HL-60 (cell line): Measurements from ENCODE around the gene SECTM1.
A peak's percentile ranks its signal among the peaks of the same experiment; 100 is the strongest.
"Not testable (repeated sequence)": the region's sequence is repeated elsewhere in the genome, so short reads cannot be mapped to it uniquely, and the experiment has no call there.

Source experiments
- DNase-seq, 2 experiments: peaks; one replicate each; pipeline ENCODE4 v3.0.0-alpha.2; 2010 to 2020; ENCODE audit warnings: low read depth in 1 of 2, low spot score in 1 of 2
- H3K27ac ChIP-seq: fragments of 250-450 bp; sonication (Bioruptor Pico); replicated peaks from 2 replicates; pipeline ENCODE4 v1.5.1; 2020; ENCODE audit warnings: mild to moderate bottlenecking, moderate library complexity
- H3K27me3 ChIP-seq: fragments of 250-450 bp; sonication (Bioruptor Pico); 2 replicates; pipeline ENCODE4 v1.5.1; 2021; ENCODE audit warnings: mild to moderate bottlenecking, moderate library complexity; ENCODE audit not compliant: insufficient read depth, poor library complexity, severe bottlenecking
- H3K4me3 ChIP-seq: replicated peaks from 2 replicates; pipeline ENCODE4 v1.5.1; 2011; ENCODE audit warnings: mild to moderate bottlenecking, control low read depth, low read length; ENCODE audit not compliant: insufficient read depth
- CTCF ChIP-seq: IDR thresholded peaks from one replicate; pipeline ENCODE4 v1.5.1; 2011; ENCODE audit warnings: low read length, control low read depth, inconsistent platforms; ENCODE audit not compliant: insufficient read depth
- GABPA ChIP-seq: IDR thresholded peaks from 2 replicates; pipeline ENCODE4 v1.6.1; 2012; ENCODE audit warnings: low read depth
- POLR2AphosphoS5 ChIP-seq: IDR thresholded peaks from 2 replicates; pipeline ENCODE4 v1.6.1; 2012; ENCODE audit warnings: low read depth
- SPI1 ChIP-seq: IDR thresholded peaks from 2 replicates; pipeline ENCODE4 v1.6.1; 2012; ENCODE audit warnings: low read depth, mild to moderate bottlenecking, borderline replicate concordance
- TF ChIP-seq, protein P1 (sequence below): IDR thresholded peaks from 2 replicates; pipeline ENCODE4 v1.6.1; 2012; ENCODE audit warnings: low read depth; ENCODE audit not compliant: insufficient replicate concordance

Gene SECTM1

GRCh38 chr17:82373731-82374625 lies 40.4 kb upstream of the SECTM1 start:
- Histone ChIP-seq H3K4me3 (no peak overlapping the region), H3K27ac (no peak overlapping the region), H3K27me3 (peaks cover 42% of the 10 kb centered on the region)
- TF ChIP-seq, protein P1, sequence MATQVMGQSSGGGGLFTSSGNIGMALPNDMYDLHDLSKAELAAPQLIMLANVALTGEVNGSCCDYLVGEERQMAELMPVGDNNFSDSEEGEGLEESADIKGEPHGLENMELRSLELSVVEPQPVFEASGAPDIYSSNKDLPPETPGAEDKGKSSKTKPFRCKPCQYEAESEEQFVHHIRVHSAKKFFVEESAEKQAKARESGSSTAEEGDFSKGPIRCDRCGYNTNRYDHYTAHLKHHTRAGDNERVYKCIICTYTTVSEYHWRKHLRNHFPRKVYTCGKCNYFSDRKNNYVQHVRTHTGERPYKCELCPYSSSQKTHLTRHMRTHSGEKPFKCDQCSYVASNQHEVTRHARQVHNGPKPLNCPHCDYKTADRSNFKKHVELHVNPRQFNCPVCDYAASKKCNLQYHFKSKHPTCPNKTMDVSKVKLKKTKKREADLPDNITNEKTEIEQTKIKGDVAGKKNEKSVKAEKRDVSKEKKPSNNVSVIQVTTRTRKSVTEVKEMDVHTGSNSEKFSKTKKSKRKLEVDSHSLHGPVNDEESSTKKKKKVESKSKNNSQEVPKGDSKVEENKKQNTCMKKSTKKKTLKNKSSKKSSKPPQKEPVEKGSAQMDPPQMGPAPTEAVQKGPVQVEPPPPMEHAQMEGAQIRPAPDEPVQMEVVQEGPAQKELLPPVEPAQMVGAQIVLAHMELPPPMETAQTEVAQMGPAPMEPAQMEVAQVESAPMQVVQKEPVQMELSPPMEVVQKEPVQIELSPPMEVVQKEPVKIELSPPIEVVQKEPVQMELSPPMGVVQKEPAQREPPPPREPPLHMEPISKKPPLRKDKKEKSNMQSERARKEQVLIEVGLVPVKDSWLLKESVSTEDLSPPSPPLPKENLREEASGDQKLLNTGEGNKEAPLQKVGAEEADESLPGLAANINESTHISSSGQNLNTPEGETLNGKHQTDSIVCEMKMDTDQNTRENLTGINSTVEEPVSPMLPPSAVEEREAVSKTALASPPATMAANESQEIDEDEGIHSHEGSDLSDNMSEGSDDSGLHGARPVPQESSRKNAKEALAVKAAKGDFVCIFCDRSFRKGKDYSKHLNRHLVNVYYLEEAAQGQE: no peak
- TF ChIP-seq SPI1: no peak
- no peak for TF ChIP-seq GABPA
- TF ChIP-seq CTCF: no peak
- no peak for TF ChIP-seq POLR2AphosphoS5
- no peak for DNase-seq

GRCh38 chr17:82373072-82373452 lies 39.5 kb upstream of the SECTM1 start:
- H3K27ac ChIP-seq, DNase-seq, H3K4me3 ChIP-seq: not testable (repeated sequence)
- H3K27me3 ChIP-seq: peaks cover 42% of the 10 kb centered on the region

GRCh38 chr17:82372249-82373071 lies 38.9 kb upstream of the SECTM1 start:
- peak; percentile 12; the same call in 1 of the 2 replicates for TF ChIP-seq SPI1
- TF ChIP-seq, protein P1: no peak
- no peak overlapping the region for H3K4me3 ChIP-seq
- peaks cover 42% of the 10 kb centered on the region for H3K27me3 ChIP-seq
- DNase-seq: no peak
- no peak overlapping the region for H3K27ac ChIP-seq

- H3K27me3 ChIP-seq: peaks cover 42% of the 10 kb centered on the region
- DNase-seq: no peak
- TF ChIP-seq GABPA (no peak), CTCF (no peak), SPI1 (no peak), POLR2AphosphoS5 (no peak)
- TF ChIP-seq, protein P1: no peak
- H3K27ac ChIP-seq: no peak within 1 kb of the TSS
- H3K4me3 ChIP-seq: no peak within 1 kb of the TSS
Measured at GRCh38 chr17:82371333-82372248, 38.0 kb upstream of the SECTM1 start, which contains the start of gene UTS2R. Gene UTS2R, plus strand, starts transcription at chr17:82371765. Its CDS starts 2,560 bp downstream, at chr17:82374325.
